Astrocyte of the spinal cord (primary cell): Measurements from ENCODE around the gene NCOA7.

ENCODE experiments used
- DNase-seq: peaks from one replicate; pipeline ENCODE4 v3.0.0; 2011; ENCODE audit warnings: low read depth, low spot score
- H3K4me3 ChIP-seq: 2 replicates; pipeline ENCODE4 v1.5.1; 2011; ENCODE audit warnings: low read depth, mild to moderate bottlenecking, low read length, moderate library complexity
- CTCF ChIP-seq: IDR thresholded peaks from 2 replicates; pipeline ENCODE4 v1.5.1; 2012; ENCODE audit warnings: low read depth, mild to moderate bottlenecking, low read length, inconsistent platforms
- in situ Hi-C: cut with HindIII; loops from 2 replicates; pipeline ENCODE4 v1.10.0; 2017; ENCODE audit warnings: low sequenced_read_pairs

The NCOA7 gene

DNA sequence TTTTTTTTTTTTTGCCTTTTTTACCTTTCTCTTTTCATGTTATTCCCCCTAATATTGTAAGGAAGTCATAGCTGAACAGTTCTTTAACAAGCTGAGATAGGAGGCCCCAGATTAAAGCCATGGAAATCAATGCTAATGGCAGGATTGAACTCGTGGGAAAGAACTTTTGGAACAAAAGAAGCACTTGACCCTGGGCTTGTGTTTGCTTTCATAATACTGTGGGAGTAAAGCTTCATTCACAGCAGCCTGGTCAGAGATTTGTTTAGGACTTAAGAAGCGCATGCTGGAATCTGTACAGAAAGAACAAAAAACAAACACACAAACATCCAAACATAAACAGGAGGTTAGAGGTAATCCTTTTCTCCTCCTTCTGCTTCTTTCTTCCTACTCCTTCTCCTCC lies 36.2 kb upstream of the NCOA7 start:
- DNase-seq = no peak
- no peak for TF ChIP-seq CTCF
- in situ Hi-C loops = loop anchor here (25.0 kb wide), 1 partner anchor 417 kb away; no protein-coding TSS in a partner anchor
- H3K4me3 ChIP-seq = no peak overlapping the region

GRCh38 chr6:125759184-125759902 lies 31.4 kb upstream of the NCOA7 start:
- in situ Hi-C loops = loop anchor here (25.0 kb wide), 1 partner anchor 422 kb away; no protein-coding TSS in a partner anchor
- peak; percentile 21 for TF ChIP-seq CTCF
- no peak overlapping the region for H3K4me3 ChIP-seq
- DNase-seq = no peak

DNA sequence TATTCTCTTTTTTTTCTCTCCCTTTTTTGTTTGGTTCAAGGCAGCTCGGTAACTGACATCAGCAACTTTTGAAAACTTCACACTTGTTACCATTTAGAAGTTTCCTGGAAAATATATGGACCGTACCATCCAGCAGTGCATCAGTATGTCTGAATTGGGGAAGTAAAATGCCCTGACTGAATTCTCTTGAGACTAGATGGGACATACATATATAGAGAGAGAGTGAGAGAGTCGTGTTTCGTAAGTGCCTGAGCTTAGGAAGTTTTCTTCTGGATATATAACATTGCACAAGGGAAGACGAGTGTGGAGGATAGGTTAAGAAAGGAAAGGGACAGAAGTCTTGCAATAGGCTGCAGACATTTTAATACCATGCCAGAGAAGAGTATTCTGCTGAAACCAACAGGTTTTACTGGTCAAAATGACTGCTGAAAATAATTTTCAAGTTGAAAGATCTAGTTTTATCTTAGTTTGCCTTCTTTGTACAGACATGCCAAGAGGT lies 30.8 kb upstream of the NCOA7 start:
- in situ Hi-C loops = loop anchor here (25.0 kb wide), 1 partner anchor 423 kb away; no protein-coding TSS in a partner anchor
- no peak for TF ChIP-seq CTCF
- no peak overlapping the region for H3K4me3 ChIP-seq
- no peak for DNase-seq

- no peak for TF ChIP-seq CTCF
- in situ Hi-C loops = loop anchor here (25.0 kb wide), 1 partner anchor 427 kb away; no protein-coding TSS in a partner anchor
- no peak overlapping the region for H3K4me3 ChIP-seq
- DNase-seq = no peak
Measured at GRCh38 chr6:125764121-125764671, 26.6 kb upstream of the NCOA7 start.

DNA sequence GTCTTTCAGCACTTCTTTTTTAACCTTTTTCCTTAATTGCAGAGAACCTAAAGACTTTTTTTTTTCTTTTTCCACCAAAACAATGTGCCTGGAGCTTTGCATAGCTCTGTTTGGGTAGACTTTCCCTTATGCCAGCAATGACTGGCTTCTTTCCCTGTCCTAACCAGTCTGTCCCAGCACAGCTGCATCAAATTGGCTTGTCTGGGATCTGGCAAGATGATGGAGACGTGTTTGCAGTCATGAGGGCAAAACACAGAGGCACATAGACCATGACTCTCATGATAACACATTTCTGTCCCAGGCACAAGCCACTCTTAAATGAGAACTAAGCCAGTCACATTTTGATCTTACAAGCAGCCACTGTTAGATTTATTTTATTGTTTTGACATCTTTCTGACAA lies 24.8 kb upstream of the NCOA7 start:
- TF ChIP-seq CTCF = no peak
- in situ Hi-C loops = loop anchor here (25.0 kb wide), 1 partner anchor 429 kb away; no protein-coding TSS in a partner anchor
- no peak overlapping the region for H3K4me3 ChIP-seq
- DNase-seq = no peak

DNA sequence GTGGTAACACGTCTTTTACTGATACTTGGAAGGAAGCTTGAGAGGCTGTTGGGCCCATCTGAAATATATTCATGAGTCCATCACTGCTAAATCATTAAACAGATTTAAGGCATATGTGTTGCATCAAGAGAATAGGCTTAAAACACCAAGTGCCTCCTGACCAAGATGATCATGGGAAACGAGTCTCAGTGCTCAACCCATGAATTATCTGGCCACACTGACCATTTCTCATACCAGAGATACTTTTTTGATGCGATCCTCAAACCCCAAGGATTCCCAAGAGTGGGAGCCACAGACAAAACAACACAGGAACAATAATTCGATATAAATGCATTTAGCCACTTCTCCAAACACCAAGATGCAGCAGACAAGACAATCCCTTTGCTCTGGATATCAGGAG lies 24.1 kb upstream of the NCOA7 start:
- no peak for TF ChIP-seq CTCF
- no peak for DNase-seq
- in situ Hi-C loops = loop anchor here (25.0 kb wide), 1 partner anchor 429 kb away; no protein-coding TSS in a partner anchor
- no peak overlapping the region for H3K4me3 ChIP-seq
